IMR-90 (cell line): Measurements from ENCODE around the gene ASB6. TPM values are rescaled to one million over a fixed set of nuclear protein-coding genes. Genes with fewer than 3 reads are reported as not detected.

Experiments used
- ATAC-seq: fragments of 200-7000 bp; cut with Tn5 transposase; 2 replicates; pipeline ENCODE4 v1.9.1; 2020; ENCODE audit warnings: low read depth, mild to moderate bottlenecking, moderate library complexity
- BruUV-seq: library from RNA; stranded (reverse); fragments of 400-500 nt; replicated peaks from 2 replicates; lab custom pipeline; 2021; lab: Mats Ljungman, UMichigan
- CTCF ChIA-PET: fragments of 300-600 bp; formaldehyde crosslinking; extraction: SDS; loops from one replicate; lab custom pipeline; 2021; ENCODE audit warnings: antibody characterized with exemption; lab: Yijun Ruan, JAX
- POLR2A ChIA-PET: fragments of 300-600 bp; sonication (Branson Sonifier 250); formaldehyde crosslinking; loops from one replicate; lab custom pipeline; 2022; ENCODE audit warnings: antibody characterized with exemption; ENCODE audit not compliant: unreplicated experiment; lab: Charles Lee
- DNase-seq: peaks from one replicate; pipeline ENCODE4 v3.0.0; 2013
- H2AFZ ChIP-seq: replicated peaks from 2 replicates; pipeline ENCODE3; 2013; ENCODE audit warnings: low read length, mild to moderate bottlenecking; ENCODE audit not compliant: poor library complexity
- H2AK5ac ChIP-seq: 2 replicates; pipeline ENCODE4 v1.6.1; 2013; ENCODE audit warnings: low read depth, low read length, inconsistent platforms
- H2AK9ac ChIP-seq: replicated peaks from 2 replicates; pipeline ENCODE3; 2013; ENCODE audit warnings: mild to moderate bottlenecking, low read depth, low read length, moderate library complexity; ENCODE audit not compliant: poor library complexity
- H2BK120ac ChIP-seq: 2 replicates; pipeline ENCODE4 v1.6.1; 2013; ENCODE audit warnings: low read depth, low read length, inconsistent platforms
- H2BK15ac ChIP-seq: 3 replicates; pipeline ENCODE4 v1.6.1; 2013; ENCODE audit warnings: low read depth, low read length, inconsistent platforms
- H2BK20ac ChIP-seq: 2 replicates; pipeline ENCODE4 v1.6.1; 2013; ENCODE audit warnings: low read depth, mild to moderate bottlenecking, inconsistent platforms, low read length, moderate library complexity
- H2BK5ac ChIP-seq: 2 replicates; pipeline ENCODE4 v1.6.1; 2013; ENCODE audit warnings: mild to moderate bottlenecking, low read depth, low read length, inconsistent platforms; ENCODE audit not compliant: poor library complexity, severe bottlenecking
- H3K14ac ChIP-seq: replicated peaks from 2 replicates; pipeline ENCODE4 v1.6.1; 2013; ENCODE audit warnings: low read depth, low read length, inconsistent platforms
- H3K18ac ChIP-seq: 2 replicates; pipeline ENCODE4 v1.6.1; 2013; ENCODE audit warnings: low read depth, low read length, control low read depth
- H3K23ac ChIP-seq: 2 replicates; pipeline ENCODE4 v1.6.1; 2013; ENCODE audit warnings: low read depth, low read length, inconsistent platforms
- H3K27ac ChIP-seq: 2 replicates; pipeline ENCODE4 v1.5.1; 2013; ENCODE audit warnings: mild to moderate bottlenecking, control low read depth, low read length; ENCODE audit not compliant: insufficient read depth
- H3K27me3 ChIP-seq: 2 replicates; pipeline ENCODE4 v1.6.1; 2013; ENCODE audit warnings: low read length; ENCODE audit not compliant: control insufficient read depth, insufficient read depth
- H3K36me3 ChIP-seq: 2 replicates; pipeline ENCODE4 v1.6.1; 2013; ENCODE audit warnings: low read length, mixed read lengths; ENCODE audit not compliant: control insufficient read depth, insufficient read depth
- H3K4ac ChIP-seq: 2 replicates; pipeline ENCODE4 v1.6.1; 2013; ENCODE audit warnings: low read depth, low read length, inconsistent platforms
- H3K4me1 ChIP-seq: 2 replicates; pipeline ENCODE4 v1.6.1; 2013; ENCODE audit warnings: low read length, mixed read lengths; ENCODE audit not compliant: control insufficient read depth, insufficient read depth
- H3K4me2 ChIP-seq: 2 replicates; pipeline ENCODE4 v1.6.1; 2013; ENCODE audit warnings: low read depth, mild to moderate bottlenecking, control low read depth, low read length, moderate library complexity
- H3K4me3 ChIP-seq: 2 replicates; pipeline ENCODE4 v1.5.1; 2013; ENCODE audit warnings: low read depth, mild to moderate bottlenecking, control low read depth, low read length, moderate library complexity; ENCODE audit not compliant: insufficient read depth
- H3K56ac ChIP-seq: 2 replicates; pipeline ENCODE4 v1.6.1; 2013; ENCODE audit warnings: low read length, inconsistent platforms; ENCODE audit not compliant: insufficient read depth; ENCODE audit errors: extremely low read depth
- H3K79me1 ChIP-seq, 2 experiments: 2 replicates each; pipeline ENCODE4 v1.6.1; 2013; ENCODE audit warnings: low read length in 2 of 2, inconsistent platforms in 1 of 2, low read depth in 1 of 2
- H3K9ac ChIP-seq: 2 replicates; pipeline ENCODE4 v1.6.1; 2013; ENCODE audit warnings: low read depth, low read length, control low read depth
- H3K9me1 ChIP-seq: 2 replicates; pipeline ENCODE4 v1.6.1; 2013; ENCODE audit warnings: low read length, inconsistent platforms; ENCODE audit not compliant: insufficient read depth
- H3K9me3 ChIP-seq: 2 replicates; pipeline ENCODE4 v1.6.1; 2013; ENCODE audit warnings: low read length; ENCODE audit not compliant: control insufficient read depth, insufficient read depth
- H4K20me1 ChIP-seq: 2 replicates; pipeline ENCODE4 v1.6.1; 2013; ENCODE audit warnings: low read length, inconsistent platforms; ENCODE audit not compliant: insufficient read depth
- H4K5ac ChIP-seq: 2 replicates; pipeline ENCODE4 v1.6.1; 2013; ENCODE audit warnings: mild to moderate bottlenecking, low read depth, low read length, control low read depth
- H4K8ac ChIP-seq, 2 experiments: 2 replicates each; pipeline ENCODE4 v1.6.1; 2013; ENCODE audit warnings: low read depth in 2 of 2, low read length in 2 of 2, control low read depth in 1 of 2, inconsistent platforms in 1 of 2
- H4K91ac ChIP-seq: 2 replicates; pipeline ENCODE4 v1.6.1; 2013; ENCODE audit warnings: low read depth, low read length, inconsistent platforms; ENCODE audit not compliant: insufficient read depth
- BHLHE40 ChIP-seq: fragments of 150-350 bp; IDR thresholded peaks from 2 replicates; pipeline ENCODE4 v1.6.1; 2016; ENCODE audit warnings: mild to moderate bottlenecking, low read depth, low read length
- FOS ChIP-seq: fragments of 150-350 bp; IDR thresholded peaks from 2 replicates; pipeline ENCODE4 v1.6.1; 2016; ENCODE audit warnings: low read depth, low read length
- MAZ ChIP-seq: IDR thresholded peaks from 2 replicates; pipeline ENCODE4 v1.6.1; 2012; ENCODE audit warnings: low read depth, mild to moderate bottlenecking, low read length, improper control_type of control experiment, moderate library complexity, borderline replicate concordance
- MXI1 ChIP-seq: IDR thresholded peaks from 2 replicates; pipeline ENCODE4 v1.6.1; 2012; ENCODE audit warnings: low read depth, mild to moderate bottlenecking, low read length, moderate library complexity, borderline replicate concordance
- POLR2A ChIP-seq: IDR thresholded peaks from 2 replicates; pipeline ENCODE4 v1.6.1; 2012; ENCODE audit warnings: mild to moderate bottlenecking, low read depth, low read length
- RAD21 ChIP-seq: IDR thresholded peaks from 2 replicates; pipeline ENCODE4 v1.6.1; 2012; ENCODE audit warnings: low read length, improper control_type of control experiment
- RCOR1 ChIP-seq: IDR thresholded peaks from 2 replicates; pipeline ENCODE4 v1.6.1; 2012; ENCODE audit warnings: mild to moderate bottlenecking, low read length, improper control_type of control experiment; ENCODE audit not compliant: insufficient replicate concordance
- RFX5 ChIP-seq: IDR thresholded peaks from 2 replicates; pipeline ENCODE4 v1.8.0; 2012; ENCODE audit warnings: low read depth, mild to moderate bottlenecking, low read length, moderate library complexity
- USF2 ChIP-seq: fragments of 150-350 bp; IDR thresholded peaks from 2 replicates; pipeline ENCODE4 v1.6.1; 2017; ENCODE audit warnings: mild to moderate bottlenecking, antibody characterized with exemption, low read length, low read depth
- WGBS, 2 experiments: methylation state at CpG; one replicate each; pipeline versions ENCODE4 v1.1.5 to v1.1.7; 2013; ENCODE audit warnings: missing lambda C conversion rate in 2 of 2; ENCODE audit not compliant: insufficient read length in 1 of 2; ENCODE audit errors: extremely low coverage in 2 of 2; 5-methylcytosine and 5-hydroxymethylcytosine counted together
- dilution Hi-C: fragments of 300-500 bp; cut with HindIII; formaldehyde crosslinking; loops from one replicate; pipeline ENCODE4 v1.14.3; 2018; ENCODE audit warnings: low sequenced_read_pairs; ENCODE audit not compliant: unreplicated experiment
- in situ Hi-C: fragments of 300-500 bp; cut with MboI; formaldehyde crosslinking; loops from 3 replicates; pipeline ENCODE4 v1.14.3; 2019; ENCODE audit warnings: low sequenced_read_pairs, inconsistent platforms, mixed read lengths
- intact Hi-C: fragments of 100-400 bp; cut with micrococcal nuclease; formaldehyde crosslinking; loops from 2 replicates; pipeline ENCODE4 v1.10.0; 2022
- polyA plus RNA-seq, 3 experiments: library from polyadenylated mRNA; depleted of rRNA; stranded (reverse); fragments of >200 nt; gene quantifications; 2 replicates each; pipeline ENCODE4 v1.2.3, GENCODE V29; 2012; ENCODE audit warnings: low replicate concordance in 1 of 3
- total RNA-seq: library from RNA; depleted of rRNA; stranded (reverse); fragments of >200 nt; gene quantifications from 2 replicates; pipeline ENCODE4 v1.2.3, GENCODE V29; 2012
- TF ChIP-seq, protein P1 (sequence below): conservative IDR thresholded peaks from 2 replicates; pipeline ENCODE4 v1.5.1; 2012; ENCODE audit warnings: mild to moderate bottlenecking, low read depth, low read length, improper control_type of control experiment

Gene ASB6
- total and polyA plus RNA-seq, 2 of the 4 experiments (the other 2 are of a cell fraction): 9.7 to 28.9 TPM

DNA sequence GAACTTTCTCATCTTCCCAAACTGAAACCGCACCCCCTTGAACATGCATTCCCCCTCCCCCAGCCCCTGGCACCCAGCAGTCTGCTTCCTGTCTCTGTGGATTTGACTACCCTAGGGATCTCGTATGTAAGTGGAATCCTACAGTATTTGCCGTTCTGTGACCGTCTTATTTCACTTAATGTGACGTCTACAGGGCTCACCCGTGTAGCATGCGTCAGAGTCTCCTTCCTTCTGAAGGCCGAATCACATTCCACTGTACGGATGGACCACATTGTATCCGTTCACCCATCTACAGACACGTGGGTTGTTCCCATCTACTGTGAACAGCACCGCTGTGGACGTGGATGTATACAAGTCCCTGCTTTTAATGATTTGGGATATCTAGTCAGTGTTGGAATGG lies 28.0 kb upstream of the ASB6 start:
- Histone ChIP-seq H3K23ac (peak overlapping the region; percentile 22; the same call in 1 of the 2 replicates), H2AK9ac (peak overlapping the region; percentile 17), H4K91ac (peak overlapping the region; percentile 77), H3K9me1 (peaks cover 18% of the 10 kb centered on the region), H3K4me2 (no peak overlapping the region; the same call in 1 of the 2 replicates), H3K36me3 (peaks cover 21% of the 10 kb centered on the region), H3K79me1 (peaks cover 10 to 79% of the 10 kb centered on the region in 2 experiments; a peak in 3 of 4 replicates), H2AK5ac (peak overlapping the region; percentile 80), H4K20me1 (peaks cover 46% of the 10 kb centered on the region), H3K27me3 (no peaks in the 10 kb centered on the region), H3K18ac (peak overlapping the region; percentile 33; the same call in 1 of the 2 replicates), H2BK20ac (peak overlapping the region; percentile 64), H2AFZ (no peak overlapping the region), H3K56ac (no peak overlapping the region), H2BK15ac (peak overlapping the region; percentile 90; the same call in 2 of the 3 replicates), H4K5ac (peak overlapping the region; percentile 61; the same call in 1 of the 2 replicates), H3K14ac (peak overlapping the region; percentile 70), H3K27ac (peak overlapping the region; percentile 71), H3K4ac (peak overlapping the region; percentile 80), H3K4me1 (peaks cover 31% of the 10 kb centered on the region), H3K9me3 (no peaks in the 10 kb centered on the region), H2BK5ac (peak overlapping the region; percentile 64), H4K8ac (peak overlapping the region in 1 of 2 experiments; percentile 61; a peak in 1 of 4 replicates), H3K9ac (peak overlapping the region; percentile 26; the same call in 1 of the 2 replicates), H2BK120ac (peak overlapping the region; percentile 84), H3K4me3 (no peak overlapping the region)
- ChIA-PET POLR2A (no interaction called here), CTCF (no interaction called here)
- no peak for ATAC-seq
- DNase-seq: no peak
- dilution Hi-C loops (no loop called here), intact Hi-C loops (loop anchor here (5.0 kb wide), 1 partner anchor 42 kb away; no protein-coding TSS in a partner anchor), in situ Hi-C loops (no loop called here)
- no TSS peak for BruUV-seq
- TF ChIP-seq USF2: no peak
- no peak for TF ChIP-seq FOS
- TF ChIP-seq POLR2A: no peak
- no peak for TF ChIP-seq RCOR1
- TF ChIP-seq MAZ: no peak
- TF ChIP-seq RAD21: no peak
- TF ChIP-seq MXI1: no peak
- TF ChIP-seq BHLHE40: no peak
- TF ChIP-seq RFX5: no peak
- TF ChIP-seq, protein P1, sequence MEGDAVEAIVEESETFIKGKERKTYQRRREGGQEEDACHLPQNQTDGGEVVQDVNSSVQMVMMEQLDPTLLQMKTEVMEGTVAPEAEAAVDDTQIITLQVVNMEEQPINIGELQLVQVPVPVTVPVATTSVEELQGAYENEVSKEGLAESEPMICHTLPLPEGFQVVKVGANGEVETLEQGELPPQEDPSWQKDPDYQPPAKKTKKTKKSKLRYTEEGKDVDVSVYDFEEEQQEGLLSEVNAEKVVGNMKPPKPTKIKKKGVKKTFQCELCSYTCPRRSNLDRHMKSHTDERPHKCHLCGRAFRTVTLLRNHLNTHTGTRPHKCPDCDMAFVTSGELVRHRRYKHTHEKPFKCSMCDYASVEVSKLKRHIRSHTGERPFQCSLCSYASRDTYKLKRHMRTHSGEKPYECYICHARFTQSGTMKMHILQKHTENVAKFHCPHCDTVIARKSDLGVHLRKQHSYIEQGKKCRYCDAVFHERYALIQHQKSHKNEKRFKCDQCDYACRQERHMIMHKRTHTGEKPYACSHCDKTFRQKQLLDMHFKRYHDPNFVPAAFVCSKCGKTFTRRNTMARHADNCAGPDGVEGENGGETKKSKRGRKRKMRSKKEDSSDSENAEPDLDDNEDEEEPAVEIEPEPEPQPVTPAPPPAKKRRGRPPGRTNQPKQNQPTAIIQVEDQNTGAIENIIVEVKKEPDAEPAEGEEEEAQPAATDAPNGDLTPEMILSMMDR: no peak
- 86% methylated on average over 8 of the region's 13 CpGs; no CpG with 5 or more reads in 1 of the 2 experiments for WGBS, 2 experiments
